Measurements from ENCODE around the gene NLGN4X. TPM values are rescaled to one million over a fixed set of nuclear protein-coding genes. Genes with fewer than 3 reads are reported as not detected.

The NLGN4X gene
- 1 to 10 TPM; 1.5 to 2.6 (median 2.0) TPM for polyA plus RNA-seq (ENCODE audit: insufficient read depth in 1 of 5, insufficient read length in 5 of 5, low replicate concordance in 1 of 5)
- long read RNA-seq, donor 1 = 0 reads
- long read RNA-seq, donor 2 = 0 reads
- long read RNA-seq, donor 3, full-length matches to known transcripts = 1 of 1 reads
- long read RNA-seq, donor 3, partial matches to known transcripts = 0 of 1 reads
- long read RNA-seq, donor 3, other reads (novel, unspliced or antisense) = 0 of 1 reads
- long read RNA-seq, donor 4 = 0 reads
- long read RNA-seq, donor 5 = 0 reads
- long read RNA-seq, donor 6 = 0 reads
- long read RNA-seq, donor 7 = 0 reads
- long read RNA-seq, donor 8 = 0 reads

- no peak for DNase-seq
Measured at GRCh38 chrX:6228720-6229119, at the start of gene NLGN4X. NLGN4X (minus strand) TSS chrX:6228867; CDS start chrX:6151466, 77,401 bp downstream.

DNA sequence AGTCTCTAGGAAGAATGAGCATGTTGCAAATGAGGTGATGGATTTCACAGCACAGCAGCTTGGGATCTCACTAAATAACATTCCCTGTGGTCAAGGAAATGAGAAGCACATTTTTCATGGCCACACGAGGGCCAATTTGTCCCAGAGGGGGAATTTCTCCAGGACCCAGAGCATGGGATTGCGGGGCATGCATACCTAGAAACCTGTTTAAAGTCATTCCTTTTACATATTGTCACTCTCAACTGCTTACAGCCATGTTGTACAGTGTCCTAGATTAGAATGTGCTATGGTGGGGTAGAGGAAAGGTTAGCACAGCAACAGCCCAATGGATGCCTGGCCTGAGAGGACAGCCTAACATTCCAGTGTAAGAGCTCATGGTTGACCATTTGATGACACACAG is 37.4 kb upstream of the NLGN4X start:
- DNase-seq = no peak

GRCh38 chrX:6262959-6263358 is 34.3 kb upstream of the NLGN4X start:
- no peak for DNase-seq

GRCh38 chrX:6257025-6257424 is 28.4 kb upstream of the NLGN4X start:
- DNase-seq = no peak

GRCh38 chrX:6244666-6245065 is 16.0 kb upstream of the NLGN4X start:
- no peak for DNase-seq

GRCh38 chrX:6238576-6238975 is 9.9 kb upstream of the NLGN4X start:
- no peak for DNase-seq

- no peak for DNase-seq
Measured at GRCh38 chrX:6227935-6228334, 732 bp downstream of the NLGN4X start.

DNA sequence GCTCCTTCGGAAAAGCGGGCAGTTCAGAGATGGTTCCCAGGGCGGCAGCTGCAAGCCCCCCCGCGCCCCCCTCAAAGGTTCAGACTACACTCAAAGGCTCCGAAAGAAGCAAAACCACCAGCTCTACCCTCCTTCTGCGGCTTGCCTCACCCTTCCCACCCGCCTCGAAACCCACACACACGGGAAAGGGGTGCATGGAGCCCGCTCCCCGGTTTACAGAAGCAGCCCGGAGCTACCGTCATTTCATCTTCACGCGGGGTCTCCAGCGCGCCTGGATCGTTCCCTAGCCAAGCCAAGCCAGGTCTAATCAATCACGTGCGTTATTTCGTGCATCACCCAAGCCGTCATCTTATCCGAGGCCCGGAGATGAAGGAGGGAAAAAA is 1.2 kb downstream of the NLGN4X start:
- DNase-seq = no peak

DNA sequence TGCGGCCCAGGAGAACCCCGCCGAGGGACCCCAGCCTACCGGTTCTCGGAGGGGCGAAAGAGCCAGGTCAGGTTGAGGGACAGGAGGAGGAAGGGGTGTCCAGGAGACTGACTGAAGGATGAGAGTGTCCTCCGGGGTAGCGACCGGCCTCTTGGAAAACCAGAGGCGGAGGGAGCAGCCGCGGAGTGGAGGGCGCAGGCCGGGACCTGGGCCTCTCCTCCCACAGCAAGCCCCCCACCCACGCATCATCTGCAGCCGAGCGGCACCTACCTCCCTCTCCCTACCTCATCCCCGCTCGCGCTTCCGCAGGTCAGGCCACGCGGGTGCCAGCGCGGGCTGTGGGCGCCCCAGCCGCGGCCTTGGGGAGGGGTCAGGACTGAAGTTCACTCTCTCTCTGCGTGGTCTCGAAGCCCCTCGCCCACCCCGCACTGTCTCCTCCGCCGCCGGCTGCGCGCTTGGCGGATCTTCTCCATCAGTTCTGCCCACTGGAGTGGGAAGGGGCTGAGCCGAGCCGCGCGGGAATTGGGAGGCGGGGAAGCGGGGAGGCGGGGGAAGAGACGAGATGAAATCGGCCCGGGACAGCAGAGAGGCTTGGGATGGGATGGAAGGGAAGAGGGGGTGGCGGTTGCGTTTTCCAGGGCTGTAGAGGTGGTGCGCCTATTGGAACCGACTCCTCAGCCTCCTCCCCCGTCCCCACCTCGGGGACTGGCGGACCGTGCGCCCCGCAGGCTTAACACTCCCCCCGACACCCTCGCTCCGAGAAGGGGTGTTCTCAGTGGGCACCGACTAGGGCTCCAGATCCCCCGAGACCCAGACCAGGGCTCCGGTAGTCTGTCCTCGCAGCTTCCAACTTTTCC is 1.8 kb downstream of the NLGN4X start:
- no peak for DNase-seq

DNA sequence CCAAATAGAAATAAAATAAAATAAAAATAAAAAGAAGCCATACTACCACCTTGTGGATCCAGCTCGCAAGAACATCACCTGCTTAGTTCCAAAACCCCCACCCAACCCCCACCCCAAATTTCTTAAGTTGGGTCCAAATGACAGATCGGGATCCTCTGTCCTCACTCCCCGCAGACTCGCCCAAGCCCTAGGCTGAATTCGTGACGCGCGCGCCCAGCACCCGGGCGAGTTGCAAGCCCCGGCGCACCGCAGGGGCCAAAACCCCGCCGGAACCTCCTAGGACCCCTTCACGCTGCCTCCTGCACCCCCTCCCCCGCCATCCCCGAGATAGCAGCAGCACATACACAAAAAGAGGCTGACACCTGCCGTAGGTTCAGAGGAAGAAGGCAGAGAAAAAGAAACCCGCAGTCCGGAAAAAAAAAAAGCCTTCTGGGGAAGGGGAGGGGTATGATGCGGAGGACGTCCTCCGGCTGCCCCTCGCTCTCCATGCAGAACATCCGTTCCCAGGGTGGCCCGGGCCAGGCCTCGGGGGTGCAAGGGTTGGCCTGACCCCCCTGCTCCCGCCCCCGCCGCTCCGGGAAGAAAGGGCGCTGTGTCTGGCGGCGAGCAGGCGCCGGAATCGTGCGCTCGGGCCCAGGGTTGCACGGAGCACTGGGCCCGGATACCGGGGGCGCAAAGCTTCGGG is 2.6 kb downstream of the NLGN4X start:
- DNase-seq = no peak

DNA sequence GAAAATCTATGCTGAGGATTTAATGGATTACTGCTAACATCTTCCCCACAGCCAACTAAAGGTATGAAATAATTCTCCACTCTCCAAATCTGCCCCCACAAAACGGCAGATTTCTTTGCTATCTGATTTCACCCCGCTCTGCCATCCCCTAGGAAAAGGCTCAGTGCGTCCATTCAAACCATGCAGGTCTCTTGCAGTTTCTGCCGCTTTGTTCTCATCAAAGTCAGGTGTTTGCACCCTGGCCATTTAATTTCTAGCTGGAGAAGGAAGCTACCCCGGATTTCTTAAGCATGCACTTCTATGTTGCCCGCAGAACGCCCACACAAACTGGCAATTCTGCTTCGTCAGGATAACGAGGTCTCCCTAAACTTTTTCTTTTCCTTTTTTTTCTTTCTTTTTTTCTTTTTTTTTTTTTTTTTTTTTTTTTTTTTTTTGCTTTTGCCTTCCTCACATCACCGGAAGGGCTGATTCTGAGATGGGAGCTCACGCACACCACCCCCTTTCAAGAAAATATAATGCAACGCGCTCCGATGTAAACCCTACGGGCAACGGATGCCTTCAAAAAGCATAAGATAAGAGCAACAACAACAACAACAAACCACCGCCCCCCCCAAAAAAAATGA is 3.3 kb downstream of the NLGN4X start:
- DNase-seq = no peak

DNA sequence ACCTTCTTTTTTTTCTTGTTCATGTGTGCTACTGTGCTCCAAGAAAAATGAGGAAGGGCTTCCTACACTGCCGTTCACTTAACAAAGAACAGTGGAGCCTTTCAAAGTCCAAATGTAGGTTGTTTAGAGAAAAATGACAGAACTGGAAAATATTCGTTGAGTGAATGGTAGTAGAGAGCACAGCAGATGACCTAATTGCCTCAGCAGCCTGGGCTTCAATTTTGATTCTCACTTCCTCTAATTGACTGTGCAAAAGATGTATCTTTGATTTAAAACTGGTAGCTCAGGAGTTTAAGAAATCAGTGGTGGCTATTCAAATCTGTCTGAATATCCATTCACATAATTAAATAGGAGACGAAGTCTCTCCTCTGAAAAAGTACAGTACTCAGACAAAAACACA is 5.2 kb downstream of the NLGN4X start:
- no peak for DNase-seq

DNA sequence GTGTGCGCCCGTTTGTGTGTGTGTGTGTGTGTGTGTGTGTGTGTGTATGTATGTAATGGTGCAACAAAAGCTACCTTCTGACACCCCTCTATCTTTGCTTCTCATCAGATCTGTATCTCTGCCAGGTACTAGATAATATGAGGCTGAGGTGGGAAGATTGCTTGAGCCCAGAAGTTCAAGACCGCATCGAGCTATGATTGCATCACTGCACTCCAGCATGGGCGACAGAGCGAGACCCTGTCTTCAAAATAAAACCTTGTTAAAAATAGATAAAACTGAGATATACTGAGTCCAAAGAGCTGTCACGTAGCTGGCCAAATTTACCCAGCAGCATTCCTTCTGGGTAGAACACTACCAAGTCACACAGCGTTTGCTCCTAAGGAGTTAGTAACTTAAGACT is 18.4 kb downstream of the NLGN4X start:
- DNase-seq = no peak

DNA sequence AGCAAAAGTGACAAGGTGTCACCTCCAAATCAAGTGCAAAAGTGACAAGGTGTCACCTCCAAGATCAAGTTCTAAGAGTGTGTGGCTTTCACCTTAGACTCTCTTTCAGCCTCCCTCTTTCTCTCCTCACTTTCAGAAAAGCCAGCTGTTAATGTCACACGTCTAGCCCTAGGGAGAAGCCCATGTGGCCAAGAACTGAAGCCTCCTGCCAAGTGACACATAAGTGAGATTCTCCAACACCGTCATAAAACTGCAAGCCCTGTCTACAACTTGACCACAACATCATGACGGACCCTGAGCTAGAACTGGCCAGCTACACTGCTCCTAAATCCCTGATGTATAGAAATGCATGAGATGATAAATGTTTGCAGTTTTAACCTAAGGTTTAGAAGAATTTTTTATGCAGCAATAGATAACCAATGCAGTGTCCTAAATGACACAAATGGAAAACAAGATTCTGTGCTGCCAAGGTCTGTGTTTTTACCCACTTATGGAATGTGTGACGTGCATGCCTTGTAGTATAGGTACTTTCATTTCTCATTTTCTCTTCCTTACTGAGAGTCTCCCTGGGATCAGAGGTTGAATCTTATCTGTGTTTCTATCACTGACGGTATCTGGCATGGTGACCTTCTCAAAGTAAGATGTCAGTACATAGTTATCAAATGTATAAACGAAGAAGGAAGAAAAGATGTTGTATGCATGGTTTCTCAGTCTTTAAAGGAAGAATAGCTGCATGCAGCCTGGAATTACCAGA is 25.0 kb downstream of the NLGN4X start:
- no peak for DNase-seq

DNA sequence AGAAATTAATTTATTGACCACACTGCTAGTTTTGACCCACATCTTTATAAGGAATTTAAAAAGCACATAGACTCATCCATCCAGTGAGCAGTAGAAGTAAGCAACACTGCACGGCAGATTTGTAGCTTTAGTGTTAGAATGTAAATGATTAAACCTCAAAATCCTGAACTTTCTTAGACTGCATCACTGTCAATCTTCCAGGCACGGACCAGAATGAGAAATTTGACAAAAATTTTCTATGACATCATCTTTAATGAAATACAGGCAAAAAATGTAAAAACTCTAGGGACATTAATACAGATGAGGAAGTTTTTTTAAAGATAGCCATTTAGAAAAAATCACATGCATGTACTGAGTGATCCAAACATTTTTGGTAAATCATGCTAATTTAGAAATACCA is 29.2 kb downstream of the NLGN4X start:
- no peak for DNase-seq

- no peak for DNase-seq
Measured at GRCh38 chrX:6187256-6187655, 41.4 kb downstream of the NLGN4X start.

DNA sequence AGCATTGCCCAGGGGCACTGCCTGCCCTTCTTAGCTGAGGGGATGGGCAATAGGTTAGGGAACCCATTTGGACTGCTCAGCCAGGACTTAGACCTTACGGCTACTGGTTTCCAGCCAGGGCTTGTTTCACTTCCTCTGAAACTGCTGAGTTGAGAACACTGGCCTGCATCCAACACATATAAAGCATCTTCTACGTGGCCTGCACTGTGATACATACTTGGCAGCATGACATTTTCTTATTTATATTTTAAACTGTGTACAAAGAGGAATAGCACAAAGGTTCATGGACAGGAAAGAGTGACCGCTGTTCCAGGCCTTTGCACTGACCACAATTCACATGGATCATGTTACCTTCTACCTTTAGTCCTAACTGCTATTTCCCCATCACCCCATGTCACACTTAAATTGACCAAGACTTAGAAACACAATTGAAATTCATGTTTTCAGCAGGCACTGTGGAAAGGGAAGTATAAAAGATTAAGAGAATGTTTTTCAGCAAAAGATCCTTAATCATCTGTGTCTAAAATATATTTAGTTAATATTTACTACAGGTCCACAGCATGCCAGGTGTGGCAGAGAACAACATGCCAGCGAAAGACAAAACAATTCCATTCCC is 43.7 kb downstream of the NLGN4X start:
- DNase-seq = no peak

DNA sequence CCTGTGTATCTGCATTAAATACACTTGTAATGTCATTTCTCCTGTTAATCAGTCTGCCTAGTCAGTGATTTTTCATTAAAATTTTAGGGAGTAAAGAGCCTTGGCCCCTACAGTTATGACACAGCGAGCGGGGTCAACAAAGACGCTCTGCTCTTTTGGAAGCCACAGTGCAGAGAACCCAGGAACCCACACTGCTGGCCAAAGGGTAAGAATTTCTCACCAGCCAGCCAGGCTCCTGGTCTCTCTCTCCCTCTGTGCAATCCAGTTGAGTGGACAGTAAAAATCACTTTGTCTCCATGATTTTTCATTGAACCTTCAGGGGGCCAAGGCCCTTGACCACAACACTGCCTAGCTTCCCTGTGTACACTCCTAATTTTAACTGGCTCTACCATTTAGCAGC is 52.8 kb downstream of the NLGN4X start:
- DNase-seq = no peak

GRCh38 chrX:6170424-6170823 is 58.2 kb downstream of the NLGN4X start:
- no peak for DNase-seq

GRCh38 chrX:6169407-6169806 is 59.3 kb downstream of the NLGN4X start:
- no peak for DNase-seq

DNA sequence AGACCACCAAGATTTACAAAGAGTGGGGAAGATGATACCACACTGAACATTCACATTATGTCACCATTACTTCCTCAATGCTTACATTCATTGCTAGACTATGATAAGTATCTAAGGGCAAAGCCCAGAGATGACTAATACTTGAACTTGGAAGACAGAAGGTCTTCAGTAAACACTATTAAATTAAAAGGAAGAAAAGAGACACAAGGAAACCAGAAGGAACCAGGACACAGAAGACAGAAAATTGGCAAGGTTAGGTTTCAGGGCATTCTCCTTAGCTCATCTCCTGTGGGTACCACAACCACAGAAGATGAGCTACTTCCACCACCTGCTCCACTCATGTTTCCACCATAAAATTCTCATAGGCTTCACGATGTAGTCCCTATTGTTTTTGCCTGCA is 64.9 kb downstream of the NLGN4X start:
- no peak for DNase-seq
